Parathyroid adenoma (tissue), 2 donors: Measurements from ENCODE around the gene ZNF385A.
A peak's percentile ranks its signal among the peaks of the same experiment; 100 is the strongest.

Experiments
- H2AFZ ChIP-seq: fragments of 300-600 bp; sonication (generic); one replicate; pipeline ENCODE4 v1.7.0; 2017; ENCODE audit warnings: antibody characterized with exemption, mild to moderate bottlenecking
- H3K27ac ChIP-seq: fragments of 300-600 bp; sonication (generic); one replicate; pipeline ENCODE4 v1.7.0; 2017
- H3K27me3 ChIP-seq: fragments of 300-600 bp; sonication (generic); one replicate; pipeline ENCODE4 v1.7.0; 2017; ENCODE audit warnings: low read length; ENCODE audit not compliant: control insufficient read depth, insufficient read depth
- H3K36me3 ChIP-seq: fragments of 300-600 bp; sonication (generic); one replicate; pipeline ENCODE4 v1.7.0; 2017; ENCODE audit warnings: low read length; ENCODE audit not compliant: control insufficient read depth, insufficient read depth
- H3K4me1 ChIP-seq: fragments of 300-600 bp; sonication (generic); one replicate; pipeline ENCODE4 v1.7.0; 2017; ENCODE audit warnings: control low read depth
- H3K4me2 ChIP-seq: fragments of 300-600 bp; sonication (generic); one replicate; pipeline ENCODE4 v1.7.0; 2017; ENCODE audit warnings: low read length
- H3K4me3 ChIP-seq: fragments of 300-600 bp; sonication (generic); one replicate; pipeline ENCODE4 v1.7.0; 2017; ENCODE audit warnings: low read depth, low read length
- H3K79me2 ChIP-seq: fragments of 300-600 bp; sonication (generic); one replicate; pipeline ENCODE4 v1.7.0; 2017; ENCODE audit warnings: control low read depth
- H3K9ac ChIP-seq: fragments of 300-600 bp; sonication (generic); one replicate; pipeline ENCODE4 v1.7.0; 2017; ENCODE audit warnings: mild to moderate bottlenecking
- H3K9me3 ChIP-seq: fragments of 300-600 bp; sonication (generic); one replicate; pipeline ENCODE4 v1.7.0; 2017; ENCODE audit warnings: low read length; ENCODE audit not compliant: control insufficient read depth
- TF ChIP-seq, protein P1 (sequence below): fragments of 300-600 bp; sonication (generic); IDR thresholded peaks from one replicate; pipeline ENCODE4 v1.7.0; 2017; ENCODE audit warnings: antibody characterized with exemption, mild to moderate bottlenecking
- donor health status: primary hyperparathyroidism.

Gene ZNF385A

DNA sequence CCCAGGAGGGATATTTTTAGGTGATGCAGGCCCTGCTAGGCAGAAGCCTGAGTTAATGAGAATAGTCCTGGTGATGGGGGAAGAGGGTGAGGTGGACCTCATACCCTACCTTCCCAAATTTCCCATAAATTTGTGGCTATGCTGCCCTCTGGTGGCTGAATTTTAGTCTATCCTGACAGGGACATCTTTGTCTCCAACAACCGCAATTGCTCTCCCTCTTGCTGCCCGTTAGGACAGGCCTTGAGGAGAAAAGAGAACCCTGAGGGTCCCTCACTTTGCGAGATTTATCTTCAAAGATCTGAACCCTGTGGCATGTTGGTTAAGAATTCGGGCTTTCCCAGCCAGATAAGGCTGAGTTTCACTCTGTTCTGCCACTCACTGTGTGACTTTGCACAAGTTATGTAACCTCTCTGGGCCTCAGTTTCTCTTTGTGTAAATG, 9.8 kb upstream of the ZNF385A start:
- Histone ChIP-seq H2AFZ (no peak overlapping the region), H3K4me3 (no peak overlapping the region), H3K79me2 (no peaks in the 10 kb centered on the region), H3K9me3 (no peaks in the 10 kb centered on the region), H3K4me2 (no peak overlapping the region), H3K27me3 (no peaks in the 10 kb centered on the region), H3K4me1 (no peaks in the 10 kb centered on the region), H3K9ac (no peak overlapping the region), H3K27ac (no peak overlapping the region), H3K36me3 (no peaks in the 10 kb centered on the region)
- TF ChIP-seq, protein P1, sequence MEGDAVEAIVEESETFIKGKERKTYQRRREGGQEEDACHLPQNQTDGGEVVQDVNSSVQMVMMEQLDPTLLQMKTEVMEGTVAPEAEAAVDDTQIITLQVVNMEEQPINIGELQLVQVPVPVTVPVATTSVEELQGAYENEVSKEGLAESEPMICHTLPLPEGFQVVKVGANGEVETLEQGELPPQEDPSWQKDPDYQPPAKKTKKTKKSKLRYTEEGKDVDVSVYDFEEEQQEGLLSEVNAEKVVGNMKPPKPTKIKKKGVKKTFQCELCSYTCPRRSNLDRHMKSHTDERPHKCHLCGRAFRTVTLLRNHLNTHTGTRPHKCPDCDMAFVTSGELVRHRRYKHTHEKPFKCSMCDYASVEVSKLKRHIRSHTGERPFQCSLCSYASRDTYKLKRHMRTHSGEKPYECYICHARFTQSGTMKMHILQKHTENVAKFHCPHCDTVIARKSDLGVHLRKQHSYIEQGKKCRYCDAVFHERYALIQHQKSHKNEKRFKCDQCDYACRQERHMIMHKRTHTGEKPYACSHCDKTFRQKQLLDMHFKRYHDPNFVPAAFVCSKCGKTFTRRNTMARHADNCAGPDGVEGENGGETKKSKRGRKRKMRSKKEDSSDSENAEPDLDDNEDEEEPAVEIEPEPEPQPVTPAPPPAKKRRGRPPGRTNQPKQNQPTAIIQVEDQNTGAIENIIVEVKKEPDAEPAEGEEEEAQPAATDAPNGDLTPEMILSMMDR = peak; percentile 66

DNA sequence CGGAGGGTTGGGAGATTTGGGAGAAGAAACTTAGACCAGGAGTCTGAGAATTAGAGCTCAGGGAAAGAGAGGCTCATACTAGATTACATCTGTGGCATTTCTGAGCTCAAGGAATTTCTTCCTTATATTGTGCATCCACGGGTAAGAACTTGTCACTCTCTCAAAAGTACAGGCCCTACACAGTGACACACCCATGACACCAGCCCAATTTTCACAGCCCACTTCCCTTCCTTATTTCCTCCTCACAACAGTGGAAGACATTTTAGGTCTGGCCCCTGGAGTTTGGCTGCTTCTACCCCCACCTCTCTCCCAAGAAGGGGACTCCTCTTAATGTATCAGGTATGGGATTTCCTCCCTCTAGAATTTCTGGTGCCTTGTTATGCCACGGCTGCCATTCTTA, 9.2 kb upstream of the ZNF385A start:
- H2AFZ ChIP-seq = no peak overlapping the region
- no peak overlapping the region for H3K27ac ChIP-seq
- H3K27me3 ChIP-seq = no peaks in the 10 kb centered on the region

DNA sequence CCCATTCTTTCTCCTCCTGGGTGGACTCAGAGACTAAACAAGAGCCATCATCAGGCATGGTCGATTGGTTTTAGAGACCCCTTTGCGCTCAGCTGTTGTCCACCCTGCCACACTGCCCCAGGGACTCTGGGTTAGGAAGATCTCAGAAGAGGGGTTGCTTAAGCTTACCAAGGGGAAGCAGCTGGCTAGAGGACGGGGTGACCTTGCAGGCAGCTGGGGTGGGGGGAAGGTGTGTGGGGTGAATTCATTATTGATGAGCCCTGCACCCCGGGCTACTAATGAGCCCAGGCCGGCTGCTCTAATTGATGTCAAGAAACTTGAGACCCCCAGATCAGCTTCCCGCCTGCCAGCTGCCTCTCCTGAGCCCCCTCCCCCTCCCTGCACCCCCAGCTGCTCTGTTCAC, 8.7 kb upstream of the ZNF385A start:
- Histone ChIP-seq H3K27ac (no peak overlapping the region), H3K9me3 (no peaks in the 10 kb centered on the region), H3K4me3 (no peak overlapping the region), H3K4me2 (no peak overlapping the region), H3K79me2 (no peaks in the 10 kb centered on the region), H3K9ac (no peak overlapping the region), H2AFZ (no peak overlapping the region), H3K4me1 (peaks cover 3% of the 10 kb centered on the region), H3K27me3 (no peaks in the 10 kb centered on the region), H3K36me3 (no peaks in the 10 kb centered on the region)
- TF ChIP-seq, protein P1 = no peak

More for the DNA sequence above, 9.2 kb upstream of the ZNF385A start:
- no peaks in the 10 kb centered on the region for H3K9me3 ChIP-seq
- H3K36me3 ChIP-seq = no peaks in the 10 kb centered on the region
- H3K4me3 ChIP-seq = no peak overlapping the region
- H3K79me2 ChIP-seq = no peaks in the 10 kb centered on the region
- H3K4me1 ChIP-seq = no peaks in the 10 kb centered on the region
- no peak overlapping the region for H3K4me2 ChIP-seq
- H3K9ac ChIP-seq = no peak overlapping the region
- TF ChIP-seq, protein P1 = no peak

DNA sequence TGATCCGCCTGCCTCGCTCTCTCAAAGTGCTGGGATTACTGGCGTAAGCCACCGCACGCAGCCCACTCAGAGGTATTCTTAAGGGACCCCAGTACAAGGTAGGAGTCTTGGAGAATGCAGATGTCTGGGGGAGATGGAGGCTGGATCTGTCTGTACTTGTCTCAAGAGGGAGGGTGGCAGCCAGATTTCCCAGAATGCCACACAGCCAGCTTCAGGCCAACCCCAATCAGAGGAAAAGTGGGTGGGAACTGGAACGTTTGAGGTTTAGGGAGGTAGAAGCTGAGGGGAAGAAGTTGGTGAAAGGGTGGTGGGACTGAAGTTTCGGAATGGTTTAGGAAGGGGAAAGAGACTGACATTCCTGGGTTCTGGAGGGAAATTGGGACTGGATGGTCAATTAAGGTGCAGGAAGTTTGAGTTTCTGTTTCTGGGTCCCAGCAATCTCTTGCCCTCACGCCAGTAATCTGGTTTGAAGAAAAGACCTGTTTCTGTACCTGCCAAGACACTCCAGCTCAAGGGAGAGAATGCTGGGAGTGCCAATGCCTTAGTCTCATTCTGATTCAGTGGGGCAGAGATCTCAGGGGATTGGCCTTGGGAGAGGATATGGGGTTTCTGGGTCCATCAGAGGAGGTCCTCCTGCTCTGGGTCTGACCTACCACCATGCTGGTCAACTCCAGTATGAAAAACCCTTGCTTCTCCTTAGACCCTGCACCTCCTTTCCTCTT, 8.1 kb upstream of the ZNF385A start:
- peaks cover 9% of the 10 kb centered on the region for H3K4me1 ChIP-seq
- no peak overlapping the region for H3K27ac ChIP-seq
- no peak overlapping the region for H3K4me2 ChIP-seq
- no peak overlapping the region for H3K9ac ChIP-seq
- no peaks in the 10 kb centered on the region for H3K79me2 ChIP-seq
- no peak overlapping the region for H3K4me3 ChIP-seq
- no peaks in the 10 kb centered on the region for H3K27me3 ChIP-seq
- H2AFZ ChIP-seq = no peak overlapping the region
- TF ChIP-seq, protein P1 = no peak
- no peaks in the 10 kb centered on the region for H3K36me3 ChIP-seq
- no peaks in the 10 kb centered on the region for H3K9me3 ChIP-seq
